NT2/D1 (cell line): ENCODE results near the gene NEK9.

ENCODE experiments used
- DNase-seq: peaks from one replicate; pipeline ENCODE4 v3.0.0-alpha.2; 2011; ENCODE audit warnings: low read depth, low spot score
- H3K27me3 ChIP-seq: 2 replicates; pipeline ENCODE4 v1.6.0; 2011; ENCODE audit warnings: mild to moderate bottlenecking; ENCODE audit not compliant: insufficient read length, insufficient read depth
- H3K36me3 ChIP-seq: 2 replicates; pipeline ENCODE4 v1.6.1; 2011; ENCODE audit warnings: mild to moderate bottlenecking, low read length, mixed read lengths; ENCODE audit not compliant: insufficient read depth, insufficient read length
- H3K4me1 ChIP-seq: 2 replicates; pipeline ENCODE4 v1.5.1; 2011; ENCODE audit not compliant: insufficient read depth, insufficient read length
- H3K4me3 ChIP-seq: 2 replicates; pipeline ENCODE4 v1.5.1; 2011; ENCODE audit warnings: low read depth; ENCODE audit not compliant: insufficient read length
- H3K9ac ChIP-seq: 2 replicates; pipeline ENCODE4 v1.6.0; 2011; ENCODE audit warnings: low read depth; ENCODE audit not compliant: insufficient read length
- H3K9me3 ChIP-seq: 2 replicates; pipeline ENCODE4 v1.5.1; 2011; ENCODE audit warnings: mild to moderate bottlenecking, low read length; ENCODE audit not compliant: insufficient read depth
- SUZ12 ChIP-seq: IDR thresholded peaks from 2 replicates; pipeline ENCODE4 v1.6.1; 2011; ENCODE audit not compliant: insufficient read length, insufficient read depth; ENCODE audit errors: extremely low read depth
- YY1 ChIP-seq: IDR thresholded peaks from 2 replicates; pipeline ENCODE4 v1.6.1; 2011; ENCODE audit not compliant: insufficient read length, insufficient read depth
- ZNF274 ChIP-seq: IDR thresholded peaks from 2 replicates; pipeline ENCODE4 v1.6.1; 2011; ENCODE audit warnings: mild to moderate bottlenecking, low read depth, low read length

NEK9 gene

DNA sequence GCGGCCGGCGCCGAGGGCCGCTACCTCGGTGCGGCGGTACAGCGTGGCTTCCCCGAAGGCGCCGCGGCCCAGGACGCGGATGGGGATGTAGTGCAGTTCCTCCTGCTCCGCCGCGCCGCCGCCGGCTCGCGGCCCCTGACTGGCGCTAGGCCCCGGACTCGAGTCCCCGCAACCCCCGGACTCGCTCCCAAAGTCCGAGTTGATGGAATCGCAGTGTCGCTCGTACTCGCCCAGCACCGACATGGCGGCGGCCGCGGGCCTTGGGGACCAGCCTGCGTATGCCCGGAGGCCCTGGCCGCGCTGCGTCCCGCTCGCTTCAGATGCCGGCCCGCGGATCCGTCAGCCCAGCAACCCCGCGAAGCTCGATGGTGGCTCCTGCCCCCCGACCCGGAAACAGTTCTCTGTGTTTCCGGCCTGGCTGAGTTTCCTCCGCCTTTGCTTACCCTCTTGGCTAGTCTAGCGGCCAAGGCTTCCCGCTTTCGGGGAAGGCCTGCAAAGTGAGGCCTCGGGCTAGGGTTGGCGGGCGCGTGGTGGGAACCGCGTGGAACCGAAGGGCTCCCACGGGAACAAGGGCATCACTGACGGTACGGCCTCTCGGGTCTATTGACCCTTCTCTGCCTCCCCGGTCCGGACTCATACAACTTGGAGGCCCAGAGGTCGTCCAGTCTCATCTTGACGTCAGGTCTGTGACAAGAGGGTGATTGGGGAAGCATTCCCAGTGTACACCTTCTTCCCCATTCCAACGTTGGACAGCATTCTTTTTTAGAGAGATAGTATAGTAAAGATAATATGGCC is at the start of gene NEK9:
NEK9 (minus strand) TSS at position 370 of the 795 bp plus-strand sequence; CDS start at position 243, 127 bp downstream.
- Histone ChIP-seq H3K4me3 (peak within 1 kb of the TSS; percentile 90), H3K36me3 (peaks cover 4% of the 10 kb centered on the region), H3K27me3 (no peaks in the 10 kb centered on the region), H3K4me1 (no peaks in the 10 kb centered on the region), H3K9ac (peak within 1 kb of the TSS; percentile 92), H3K9me3 (no peaks in the 10 kb centered on the region)
- no peak for TF ChIP-seq ZNF274
- TF ChIP-seq YY1 = no peak
- no peak for TF ChIP-seq SUZ12
- DNase-seq = peak; percentile 70

- Histone ChIP-seq H3K4me3 (peak within 1 kb of the TSS; percentile 74), H3K36me3 (no peaks in the 10 kb centered on the region), H3K9ac (peak within 1 kb of the TSS; percentile 92), H3K27me3 (no peaks in the 10 kb centered on the region), H3K9me3 (no peaks in the 10 kb centered on the region), H3K4me1 (no peaks in the 10 kb centered on the region)
- TF ChIP-seq YY1 (peak; percentile 95), ZNF274 (no peak), SUZ12 (no peak)
- peak; percentile 78 for DNase-seq
Measured at GRCh38 chr14:75176142-75176820, 49.4 kb upstream of the NEK9 start, which contains the start of gene TMED10. TMED10 (minus strand) TSS chr14:75176612; CDS start chr14:75176579, 33 bp downstream.

GRCh38 chr14:75175677-75176141 is 48.9 kb upstream of the NEK9 start:
- Histone ChIP-seq H3K4me3 (peak overlapping the region; percentile 74), H3K9me3 (no peaks in the 10 kb centered on the region), H3K9ac (peak overlapping the region; percentile 92), H3K36me3 (no peaks in the 10 kb centered on the region), H3K27me3 (no peaks in the 10 kb centered on the region), H3K4me1 (no peaks in the 10 kb centered on the region)
- TF ChIP-seq YY1 (no peak), ZNF274 (no peak), SUZ12 (no peak)
- DNase-seq = no peak

- H3K4me1 ChIP-seq = no peaks in the 10 kb centered on the region
- H3K36me3 ChIP-seq = no peaks in the 10 kb centered on the region
- TF ChIP-seq YY1 (no peak), SUZ12 (no peak), ZNF274 (no peak)
- H3K4me3 ChIP-seq = no peak overlapping the region
- no peak for DNase-seq
- no peaks in the 10 kb centered on the region for H3K9me3 ChIP-seq
- no peaks in the 10 kb centered on the region for H3K27me3 ChIP-seq
- H3K9ac ChIP-seq = no peak overlapping the region
Measured at GRCh38 chr14:75174066-75174465, 47.2 kb upstream of the NEK9 start.

- H3K4me3 ChIP-seq = no peak overlapping the region
- no peak for DNase-seq
- no peak overlapping the region for H3K9ac ChIP-seq
- no peaks in the 10 kb centered on the region for H3K36me3 ChIP-seq
- no peak for TF ChIP-seq YY1
- TF ChIP-seq SUZ12 = no peak
- TF ChIP-seq ZNF274 = no peak
- no peaks in the 10 kb centered on the region for H3K9me3 ChIP-seq
- H3K4me1 ChIP-seq = no peaks in the 10 kb centered on the region
- no peaks in the 10 kb centered on the region for H3K27me3 ChIP-seq
Measured at GRCh38 chr14:75170772-75171171, 43.9 kb upstream of the NEK9 start.

DNA sequence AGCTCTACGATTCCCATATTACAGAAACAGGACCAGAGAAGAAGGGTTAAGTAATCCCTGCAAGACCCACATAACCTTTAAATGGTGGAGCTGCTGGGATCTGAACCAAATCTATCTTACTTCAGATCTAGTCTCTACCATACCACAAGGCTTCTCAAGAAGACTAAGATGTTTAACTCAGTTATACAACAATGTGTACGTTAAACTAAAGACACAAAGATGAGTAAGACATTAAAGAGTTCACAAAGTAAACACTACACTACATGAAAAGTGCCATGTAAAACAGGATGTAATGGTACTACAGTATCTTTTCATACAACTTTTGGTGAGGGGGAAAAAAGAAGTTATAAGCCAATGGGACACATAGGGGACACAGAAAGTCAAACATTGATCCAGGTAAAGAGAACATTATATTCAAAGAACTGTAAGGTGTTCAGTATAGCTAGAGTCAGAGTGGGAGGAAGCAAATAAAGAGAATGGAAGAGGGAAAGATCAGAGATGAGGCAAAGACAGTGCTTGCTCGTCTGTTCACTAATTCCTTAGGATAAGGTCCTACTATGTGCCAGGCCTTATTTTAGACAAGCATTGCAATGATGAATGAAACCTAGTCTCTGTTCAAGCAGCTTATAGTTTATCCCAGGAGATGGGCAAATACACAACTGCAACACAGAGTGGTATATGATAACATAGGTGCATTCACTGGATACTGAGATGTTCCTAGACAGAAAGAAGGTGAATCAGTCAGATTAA is 41.9 kb upstream of the NEK9 start:
- Histone ChIP-seq H3K4me1 (no peaks in the 10 kb centered on the region), H3K4me3 (no peak overlapping the region), H3K36me3 (no peaks in the 10 kb centered on the region), H3K9me3 (no peaks in the 10 kb centered on the region), H3K27me3 (no peaks in the 10 kb centered on the region), H3K9ac (no peak overlapping the region)
- DNase-seq = no peak
- TF ChIP-seq SUZ12 (no peak), ZNF274 (no peak)

GRCh38 chr14:75167325-75167724 is 40.5 kb upstream of the NEK9 start:
- Histone ChIP-seq H3K4me3 (no peak overlapping the region), H3K4me1 (no peaks in the 10 kb centered on the region), H3K9me3 (no peaks in the 10 kb centered on the region), H3K9ac (no peak overlapping the region), H3K36me3 (no peaks in the 10 kb centered on the region), H3K27me3 (no peaks in the 10 kb centered on the region)
- DNase-seq = no peak
- no peak for TF ChIP-seq SUZ12
- no peak for TF ChIP-seq YY1
- no peak for TF ChIP-seq ZNF274
